ENCODE measurements around the gene PDSS2.
"Not testable (repeated sequence)": the region's sequence is repeated elsewhere in the genome, so short reads cannot be mapped to it uniquely, and the experiment has no call there.

PDSS2 gene

GRCh38 chr6:107439406-107439805, 20.0 kb downstream of the PDSS2 start:
- Histone ChIP-seq H3K9me3 (ENCODE audit: control insufficient read depth, low read length) (no peaks in the 10 kb centered on the region), H3K27ac (ENCODE audit: low read depth, low read length, severe bottlenecking) (no peak overlapping the region), H3K4me1 (ENCODE audit: control insufficient read depth, insufficient read depth, low read length, poor library complexity, severe bottlenecking) (no peaks in the 10 kb centered on the region), H3K36me3 (ENCODE audit: control insufficient read depth, insufficient read depth, low read length) (no peaks in the 10 kb centered on the region), H3K4me3 (ENCODE audit: extremely low read depth, insufficient read depth, low read length, poor library complexity, severe bottlenecking) (no peak overlapping the region)
- 0% methylated on average over 1 of the region's 1 CpG; no CpG with 5 or more reads in 1 of the 2 experiments for WGBS, 2 experiments (ENCODE audit: insufficient coverage in 2 of 2)

- H3K36me3 ChIP-seq (ENCODE audit: control insufficient read depth, insufficient read depth, low read length): no peaks in the 10 kb centered on the region
- 93 to 100% methylated on average over 2 to 3 of the region's 5 CpGs for WGBS, 2 experiments (ENCODE audit: insufficient coverage in 2 of 2)
- H3K27ac ChIP-seq (ENCODE audit: low read depth, low read length, severe bottlenecking): no peak overlapping the region
- no peaks in the 10 kb centered on the region for H3K4me1 ChIP-seq (ENCODE audit: control insufficient read depth, insufficient read depth, low read length, poor library complexity, severe bottlenecking)
- no peak overlapping the region for H3K4me3 ChIP-seq (ENCODE audit: extremely low read depth, insufficient read depth, low read length, poor library complexity, severe bottlenecking)
- H3K9me3 ChIP-seq (ENCODE audit: control insufficient read depth, low read length): no peaks in the 10 kb centered on the region
Measured at GRCh38 chr6:107437691-107438090, 21.7 kb downstream of the PDSS2 start.

- H3K27ac ChIP-seq (ENCODE audit: low read depth, low read length, severe bottlenecking): no peak overlapping the region
- no peaks in the 10 kb centered on the region for H3K4me1 ChIP-seq (ENCODE audit: control insufficient read depth, insufficient read depth, low read length, poor library complexity, severe bottlenecking)
- H3K36me3 ChIP-seq (ENCODE audit: control insufficient read depth, insufficient read depth, low read length): no peaks in the 10 kb centered on the region
- H3K9me3 ChIP-seq (ENCODE audit: control insufficient read depth, low read length): no peaks in the 10 kb centered on the region
- 71 to 100% methylated on average over 1 of the region's 4 CpGs for WGBS, 2 experiments (ENCODE audit: insufficient coverage in 2 of 2)
- H3K4me3 ChIP-seq (ENCODE audit: extremely low read depth, insufficient read depth, low read length, poor library complexity, severe bottlenecking): no peak overlapping the region
Measured at GRCh38 chr6:107436881-107437280, 22.5 kb downstream of the PDSS2 start.

GRCh38 chr6:107435798-107436197, 23.6 kb downstream of the PDSS2 start:
- H3K36me3 ChIP-seq (ENCODE audit: control insufficient read depth, insufficient read depth, low read length): no peaks in the 10 kb centered on the region
- no peaks in the 10 kb centered on the region for H3K4me1 ChIP-seq (ENCODE audit: control insufficient read depth, insufficient read depth, low read length, poor library complexity, severe bottlenecking)
- WGBS, 2 experiments (ENCODE audit: insufficient coverage in 2 of 2): no CpG with 5 or more reads among the region's 3 CpGs
- no peak overlapping the region for H3K4me3 ChIP-seq (ENCODE audit: extremely low read depth, insufficient read depth, low read length, poor library complexity, severe bottlenecking)
- H3K9me3 ChIP-seq (ENCODE audit: control insufficient read depth, low read length): no peaks in the 10 kb centered on the region
- H3K27ac ChIP-seq (ENCODE audit: low read depth, low read length, severe bottlenecking): no peak overlapping the region

GRCh38 chr6:107434812-107435211, 24.6 kb downstream of the PDSS2 start:
- Histone ChIP-seq H3K9me3 (ENCODE audit: control insufficient read depth, low read length) (no peaks in the 10 kb centered on the region), H3K36me3 (ENCODE audit: control insufficient read depth, insufficient read depth, low read length) (no peaks in the 10 kb centered on the region), H3K27ac (ENCODE audit: low read depth, low read length, severe bottlenecking) (no peak overlapping the region), H3K4me1 (ENCODE audit: control insufficient read depth, insufficient read depth, low read length, poor library complexity, severe bottlenecking) (no peaks in the 10 kb centered on the region), H3K4me3 (ENCODE audit: extremely low read depth, insufficient read depth, low read length, poor library complexity, severe bottlenecking) (no peak overlapping the region)
- 80% methylated on average over 1 of the region's 3 CpGs; no CpG with 5 or more reads in 1 of the 2 experiments for WGBS, 2 experiments (ENCODE audit: insufficient coverage in 2 of 2)

GRCh38 chr6:107425951-107426350, 33.4 kb downstream of the PDSS2 start:
- 63 to 64% methylated on average over 6 of the region's 6 CpGs for WGBS, 2 experiments (ENCODE audit: insufficient coverage in 2 of 2)
- peaks cover 12% of the 10 kb centered on the region for H3K9me3 ChIP-seq (ENCODE audit: control insufficient read depth, low read length)
- H3K27ac ChIP-seq (ENCODE audit: low read depth, low read length, severe bottlenecking); H3K4me1 ChIP-seq (ENCODE audit: control insufficient read depth, insufficient read depth, low read length, poor library complexity, severe bottlenecking); H3K4me3 ChIP-seq (ENCODE audit: extremely low read depth, insufficient read depth, low read length, poor library complexity, severe bottlenecking); H3K36me3 ChIP-seq (ENCODE audit: control insufficient read depth, insufficient read depth, low read length): not testable (repeated sequence)

- Histone ChIP-seq H3K4me1 (ENCODE audit: control insufficient read depth, insufficient read depth, low read length, poor library complexity, severe bottlenecking) (no peaks in the 10 kb centered on the region), H3K27ac (ENCODE audit: low read depth, low read length, severe bottlenecking) (no peak overlapping the region), H3K9me3 (ENCODE audit: control insufficient read depth, low read length) (peaks cover 12% of the 10 kb centered on the region), H3K36me3 (ENCODE audit: control insufficient read depth, insufficient read depth, low read length) (no peaks in the 10 kb centered on the region), H3K4me3 (ENCODE audit: extremely low read depth, insufficient read depth, low read length, poor library complexity, severe bottlenecking) (no peak overlapping the region)
- no CpG with 5 or more reads among the region's 1 CpG for WGBS, 2 experiments (ENCODE audit: insufficient coverage in 2 of 2)
Measured at GRCh38 chr6:107423474-107423990, 35.8 kb downstream of the PDSS2 start.

GRCh38 chr6:107421696-107422256, 37.6 kb downstream of the PDSS2 start:
- no peaks in the 10 kb centered on the region for H3K36me3 ChIP-seq (ENCODE audit: control insufficient read depth, insufficient read depth, low read length)
- H3K9me3 ChIP-seq (ENCODE audit: control insufficient read depth, low read length): peaks cover 9% of the 10 kb centered on the region
- H3K4me3 ChIP-seq (ENCODE audit: extremely low read depth, insufficient read depth, low read length, poor library complexity, severe bottlenecking): no peak overlapping the region
- H3K27ac ChIP-seq (ENCODE audit: low read depth, low read length, severe bottlenecking): no peak overlapping the region
- WGBS, 2 experiments (ENCODE audit: insufficient coverage in 2 of 2): no CpG with 5 or more reads among the region's 5 CpGs
- H3K4me1 ChIP-seq (ENCODE audit: control insufficient read depth, insufficient read depth, low read length, poor library complexity, severe bottlenecking): no peaks in the 10 kb centered on the region

- Histone ChIP-seq H3K4me1 (ENCODE audit: control insufficient read depth, insufficient read depth, low read length, poor library complexity, severe bottlenecking) (no peaks in the 10 kb centered on the region), H3K36me3 (ENCODE audit: control insufficient read depth, insufficient read depth, low read length) (no peaks in the 10 kb centered on the region), H3K9me3 (ENCODE audit: control insufficient read depth, low read length) (no peaks in the 10 kb centered on the region), H3K4me3 (ENCODE audit: extremely low read depth, insufficient read depth, low read length, poor library complexity, severe bottlenecking) (no peak overlapping the region), H3K27ac (ENCODE audit: low read depth, low read length, severe bottlenecking) (no peak overlapping the region)
- WGBS, 2 experiments (ENCODE audit: insufficient coverage in 2 of 2): no CpG with 5 or more reads among the region's 2 CpGs
Measured at GRCh38 chr6:107419733-107420132, 39.6 kb downstream of the PDSS2 start.

GRCh38 chr6:107418118-107418517, 41.2 kb downstream of the PDSS2 start:
- 60% methylated on average over 1 of the region's 1 CpG; no CpG with 5 or more reads in 1 of the 2 experiments for WGBS, 2 experiments (ENCODE audit: insufficient coverage in 2 of 2)
- H3K27ac ChIP-seq (ENCODE audit: low read depth, low read length, severe bottlenecking): no peak overlapping the region

GRCh38 chr6:107416145-107416544, 43.2 kb downstream of the PDSS2 start:
- H3K4me1 ChIP-seq (ENCODE audit: control insufficient read depth, insufficient read depth, low read length, poor library complexity, severe bottlenecking): no peaks in the 10 kb centered on the region
- no peak overlapping the region for H3K27ac ChIP-seq (ENCODE audit: low read depth, low read length, severe bottlenecking)
- no peak overlapping the region for H3K4me3 ChIP-seq (ENCODE audit: extremely low read depth, insufficient read depth, low read length, poor library complexity, severe bottlenecking)
- no peaks in the 10 kb centered on the region for H3K36me3 ChIP-seq (ENCODE audit: control insufficient read depth, insufficient read depth, low read length)
- 84 to 86% methylated on average over 1 to 2 of the region's 4 CpGs for WGBS, 2 experiments (ENCODE audit: insufficient coverage in 2 of 2)
- no peaks in the 10 kb centered on the region for H3K9me3 ChIP-seq (ENCODE audit: control insufficient read depth, low read length)

More at GRCh38 chr6:107418118-107418517, 41.2 kb downstream of the PDSS2 start:
- no peaks in the 10 kb centered on the region for H3K9me3 ChIP-seq (ENCODE audit: control insufficient read depth, low read length)
- H3K36me3 ChIP-seq (ENCODE audit: control insufficient read depth, insufficient read depth, low read length): no peaks in the 10 kb centered on the region
- no peaks in the 10 kb centered on the region for H3K4me1 ChIP-seq (ENCODE audit: control insufficient read depth, insufficient read depth, low read length, poor library complexity, severe bottlenecking)
- no peak overlapping the region for H3K4me3 ChIP-seq (ENCODE audit: extremely low read depth, insufficient read depth, low read length, poor library complexity, severe bottlenecking)
